Measurements from ENCODE around the gene CNGB1. TPM values are rescaled to one million over a fixed set of nuclear protein-coding genes. Genes with fewer than 3 reads are reported as not detected.
A peak's percentile ranks its signal among the peaks of the same experiment; 100 is the strongest.

The CNGB1 gene
- total RNA-seq, 2 donors from 2014 or later = 0.34 TPM; not detected in 1

DNA sequence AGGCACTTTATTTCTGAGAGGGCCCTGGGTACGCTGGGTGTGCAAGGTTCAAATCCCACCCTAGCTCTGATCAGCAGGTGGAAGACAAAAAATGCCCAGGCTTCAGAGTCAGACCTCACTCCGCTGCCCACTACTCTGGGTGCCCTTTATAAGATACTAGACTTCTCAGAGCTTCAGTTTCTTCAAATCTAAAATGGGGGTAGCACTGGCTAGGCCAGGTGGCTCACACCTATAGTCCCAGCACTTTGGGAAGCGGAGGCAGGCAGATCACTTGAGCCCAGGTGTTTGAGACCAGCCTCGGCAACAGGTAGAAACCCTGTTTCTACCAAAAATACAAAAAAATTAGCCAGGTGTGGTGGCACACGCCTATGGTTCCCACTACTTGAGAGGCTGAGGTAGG, 32.0 kb upstream of the CNGB1 start:
- H3K4me3 ChIP-seq = no peak overlapping the region
- DNase-seq (ENCODE audit: low spot score) = no peak
- intact Hi-C loops (cut with DNase I) = loop anchor here (5.0 kb wide), 2 partner anchors 246 to 426 kb away; no protein-coding TSS in a partner anchor
- TF ChIP-seq CTCF (IDR thresholded peaks at IDR 0.05) = no peak
- no peak for TF ChIP-seq POLR2AphosphoS5 (IDR thresholded peaks at IDR 0.05)
- no peak for TF ChIP-seq POLR2A (IDR thresholded peaks at IDR 0.05)
- peaks cover 10% of the 10 kb centered on the region for H3K4me1 ChIP-seq (replicated peaks)
- H3K27ac ChIP-seq = no peak overlapping the region
- H3K27me3 ChIP-seq (replicated peaks; ENCODE audit: insufficient read depth) = no peaks in the 10 kb centered on the region
- no peaks in the 10 kb centered on the region for H3K9me3 ChIP-seq
- 96% methylated on average over 5 of the region's 5 CpGs for WGBS
- H3K36me3 ChIP-seq = peaks cover 0 to 2% of the 10 kb centered on the region in 2 donors

DNA sequence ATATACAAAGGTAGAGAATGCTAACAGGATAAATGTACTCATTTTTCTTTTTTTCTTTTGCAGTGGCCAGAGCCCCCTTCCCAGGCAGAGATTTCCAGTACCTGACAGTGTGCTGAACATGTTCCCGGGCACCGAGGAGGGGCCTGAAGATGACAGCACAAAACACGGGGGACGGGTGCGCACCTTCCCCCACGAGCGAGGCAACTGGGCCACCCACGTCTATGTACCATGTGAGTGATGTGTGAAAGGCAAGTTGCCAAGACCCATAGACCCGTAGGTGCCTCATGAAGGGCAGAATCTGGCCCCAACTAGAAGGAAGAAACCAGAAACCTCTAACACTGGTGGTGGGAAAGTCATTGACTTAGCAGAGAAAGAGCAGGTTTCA, 31.5 kb upstream of the CNGB1 start:
- no peak overlapping the region for H3K27ac ChIP-seq
- peaks cover under 1 to 7% of the 10 kb centered on the region in 2 donors for H3K36me3 ChIP-seq
- peaks cover 10% of the 10 kb centered on the region for H3K4me1 ChIP-seq (replicated peaks)
- WGBS = 76% methylated on average over 9 of the region's 9 CpGs
- no peak for DNase-seq (ENCODE audit: low spot score)
- H3K27me3 ChIP-seq (replicated peaks; ENCODE audit: insufficient read depth) = no peaks in the 10 kb centered on the region
- intact Hi-C loops (cut with DNase I) = loop anchor here (5.0 kb wide), 2 partner anchors 245 to 425 kb away; no protein-coding TSS in a partner anchor
- no peaks in the 10 kb centered on the region for H3K9me3 ChIP-seq
- no peak for TF ChIP-seq CTCF (IDR thresholded peaks at IDR 0.05)
- TF ChIP-seq POLR2AphosphoS5 (IDR thresholded peaks at IDR 0.05) = no peak
- no peak for TF ChIP-seq POLR2A (IDR thresholded peaks at IDR 0.05)
- no peak overlapping the region for H3K4me3 ChIP-seq

GRCh38 chr16:58001781-58002415, 31.0 kb upstream of the CNGB1 start:
- TF ChIP-seq POLR2AphosphoS5 (IDR thresholded peaks at IDR 0.05) (no peak), POLR2A (IDR thresholded peaks at IDR 0.05) (no peak), CTCF (IDR thresholded peaks at IDR 0.05) (no peak)
- Histone ChIP-seq H3K36me3 (peaks cover 5 to 11% of the 10 kb centered on the region in 2 donors), H3K4me3 (peak overlapping the region; percentile 71 to 82), H3K4me1 (replicated peaks) (peaks cover 10% of the 10 kb centered on the region), H3K27me3 (replicated peaks; ENCODE audit: insufficient read depth) (no peaks in the 10 kb centered on the region), H3K27ac (peak overlapping the region; percentile 75 to 79), H3K9me3 (no peaks in the 10 kb centered on the region)
- intact Hi-C loops (cut with DNase I) = loop anchor here (2.0 to 5.0 kb wide), 3 partner anchors 103 to 425 kb away; no protein-coding TSS in a partner anchor
- DNase-seq (ENCODE audit: low spot score) = no peak
- WGBS = 37% methylated on average over 10 of the region's 10 CpGs

GRCh38 chr16:58000706-58001676, 30.1 kb upstream of the CNGB1 start, which contains the start of gene USB1:
Gene USB1 (plus strand): TSS chr16:58001407. CDS start chr16:58001484, 77 bp downstream.
- H3K27me3 ChIP-seq (replicated peaks; ENCODE audit: insufficient read depth) = no peaks in the 10 kb centered on the region
- peaks cover 10% of the 10 kb centered on the region for H3K4me1 ChIP-seq (replicated peaks)
- peak; percentile 65 for TF ChIP-seq POLR2A (IDR thresholded peaks at IDR 0.05)
- peak; percentile 75 for TF ChIP-seq POLR2AphosphoS5 (IDR thresholded peaks at IDR 0.05)
- TF ChIP-seq CTCF (IDR thresholded peaks at IDR 0.05) = peak; percentile 73 to 83 (median 80)
- H3K4me3 ChIP-seq = peak within 1 kb of the TSS; percentile 71 to 82
- DNase-seq (ENCODE audit: low spot score) = peak; percentile 83
- peak within 1 kb of the TSS; percentile 75 to 79 for H3K27ac ChIP-seq
- WGBS = 2% methylated on average over 68 of the region's 81 CpGs
- intact Hi-C loops (cut with DNase I) = loop anchor here (2.0 to 5.0 kb wide), 3 partner anchors 102 to 424 kb away; no protein-coding TSS in a partner anchor
- no peaks in the 10 kb centered on the region for H3K9me3 ChIP-seq
- H3K36me3 ChIP-seq = peaks cover 8 to 19% of the 10 kb centered on the region in 2 donors

Data from prostate gland (tissue), 2 donors.